GM18873 (cell line): ENCODE data around the gene ZNF736.
A peak's percentile ranks its signal among the peaks of the same experiment; 100 is the strongest.
"Not testable (repeated sequence)": the region's sequence is repeated elsewhere in the genome, so short reads cannot be mapped to it uniquely, and the experiment has no call there.

Source experiments
- ATAC-seq: cut with Tn5 transposase; IDR thresholded peaks from one replicate; pipeline ENCODE4 v1.9.1; 2021; ENCODE audit warnings: mild to moderate bottlenecking, moderate library complexity, moderate number of reproducible peaks; ENCODE audit not compliant: unreplicated experiment, low FRiP score

ZNF736 gene

GRCh38 chr7:64313740-64314491 lies at the start of gene ZNF736:
Gene ZNF736 (plus strand): TSS chr7:64313961. CDS start chr7:64314151, 190 bp downstream.
- peak; percentile 100 for ATAC-seq

GRCh38 chr7:64266341-64266919 lies 47.3 kb upstream of the ZNF736 start:
- ATAC-seq, result no peak

- ATAC-seq, result no peak
Observed at GRCh38 chr7:64277630-64278029, 36.1 kb upstream of the ZNF736 start.

GRCh38 chr7:64294701-64295420 lies 18.9 kb upstream of the ZNF736 start:
- no peak for ATAC-seq

GRCh38 chr7:64297418-64297817 lies 16.3 kb upstream of the ZNF736 start:
- not testable (repeated sequence) for ATAC-seq

GRCh38 chr7:64300641-64301405 lies 12.9 kb upstream of the ZNF736 start:
- no peak for ATAC-seq

- ATAC-seq, result peak; percentile 99
Observed at GRCh38 chr7:64307254-64308015, 6.3 kb upstream of the ZNF736 start.

- ATAC-seq, result no peak
Observed at GRCh38 chr7:64308016-64308270, 5.8 kb upstream of the ZNF736 start.

GRCh38 chr7:64310426-64310825 lies 3.3 kb upstream of the ZNF736 start:
- no peak for ATAC-seq

GRCh38 chr7:64312826-64313225 lies 935 bp upstream of the ZNF736 start:
- ATAC-seq, result no peak

- no peak for ATAC-seq
Observed at GRCh38 chr7:64314566-64314965, 805 bp downstream of the ZNF736 start.

GRCh38 chr7:64316031-64316742 lies 2.4 kb downstream of the ZNF736 start:
- not testable (repeated sequence) for ATAC-seq

GRCh38 chr7:64320547-64321513 lies 7.1 kb downstream of the ZNF736 start:
- ATAC-seq, result no peak

- ATAC-seq, result not testable (repeated sequence)
Observed at GRCh38 chr7:64324166-64324565, 10.4 kb downstream of the ZNF736 start.

GRCh38 chr7:64348713-64349210 lies 35.0 kb downstream of the ZNF736 start:
- ATAC-seq, result not testable (repeated sequence)

- no peak for ATAC-seq
Observed at GRCh38 chr7:64359543-64359942, 45.8 kb downstream of the ZNF736 start.

- no peak for ATAC-seq
Observed at GRCh38 chr7:64371116-64371515, 57.4 kb downstream of the ZNF736 start.

- no peak for ATAC-seq
Observed at GRCh38 chr7:64373017-64373416, 59.3 kb downstream of the ZNF736 start.
